GM18873 (cell line): Measurements from ENCODE around the gene NFE2L2.
"Not testable (repeated sequence)": the region's sequence is repeated elsewhere in the genome, so short reads cannot be mapped to it uniquely, and the experiment has no call there.

Source experiments
- ATAC-seq: cut with Tn5 transposase; IDR thresholded peaks from one replicate; pipeline ENCODE4 v1.9.1; 2021; ENCODE audit warnings: mild to moderate bottlenecking, moderate library complexity, moderate number of reproducible peaks; ENCODE audit not compliant: unreplicated experiment, low FRiP score

Gene NFE2L2

DNA sequence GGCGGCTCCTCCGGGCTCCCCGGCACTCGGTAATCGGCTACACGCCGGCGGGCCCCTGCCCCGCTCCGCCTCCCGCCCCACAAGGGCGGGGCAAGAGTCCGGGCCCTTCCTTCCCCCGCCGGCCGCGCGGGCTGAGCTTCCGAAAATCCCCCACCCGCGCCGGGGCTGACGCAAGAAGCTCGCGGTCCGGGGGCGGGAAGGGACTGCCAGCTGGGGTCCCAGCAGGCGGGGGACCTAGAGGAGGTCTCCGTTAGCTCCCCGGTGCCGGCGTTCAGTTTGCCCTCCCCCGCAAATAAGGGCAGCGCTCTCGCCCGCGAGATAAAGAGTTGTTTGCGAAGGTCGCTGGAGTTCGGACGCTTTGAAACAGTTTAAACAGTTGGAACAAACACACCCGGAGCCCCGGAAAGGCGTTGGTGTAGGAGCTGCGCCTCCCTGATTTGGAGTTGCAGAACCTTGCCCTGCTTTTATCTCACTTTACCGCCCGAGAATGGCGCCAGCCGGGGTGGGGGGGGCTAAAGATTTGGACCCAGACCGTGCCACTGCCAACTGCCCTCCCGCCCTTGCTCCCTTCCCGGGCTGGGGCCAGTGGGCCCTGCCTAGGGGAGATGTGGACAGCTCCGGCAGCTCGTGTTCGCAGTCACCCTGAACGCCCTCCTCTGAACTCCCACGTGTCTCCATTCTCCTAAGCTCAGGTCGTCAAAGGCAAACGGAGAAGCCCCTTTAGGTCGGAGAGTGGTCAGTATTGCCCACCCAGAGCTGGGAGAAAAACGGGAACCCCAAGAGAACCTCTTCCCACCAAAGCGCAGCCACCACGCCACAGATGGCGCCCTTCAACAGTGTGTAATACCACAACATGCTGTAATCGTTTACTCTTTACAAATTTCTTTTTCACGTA is at the start of gene NFE2L2:
Gene NFE2L2, minus strand, starts transcription at position 35 of the 895 bp plus-strand sequence. CDS start 151 bp downstream, outside the sequence.
- ATAC-seq, result peak; percentile 46

DNA sequence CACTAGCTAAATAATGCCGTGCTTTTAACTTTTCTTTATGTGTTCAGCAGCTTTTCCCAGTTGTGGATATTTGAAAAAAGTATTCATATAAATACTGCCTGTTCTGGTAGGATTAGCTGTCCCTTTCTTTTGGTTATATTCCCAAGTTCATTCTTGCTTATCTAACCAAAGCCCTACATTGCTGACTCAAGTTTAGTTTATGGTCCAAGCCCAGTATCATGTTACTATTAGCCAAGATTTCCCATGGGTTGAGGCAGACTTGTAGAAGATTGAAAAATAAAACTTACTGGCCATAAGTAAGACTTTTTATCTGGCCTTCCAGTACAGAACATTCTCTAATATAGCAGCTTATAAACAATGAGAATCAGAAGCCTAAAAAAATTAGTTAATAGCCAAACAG is 49.7 kb upstream of the NFE2L2 start:
- ATAC-seq, result no peak

GRCh38 chr2:177313162-177313781 is 48.7 kb upstream of the NFE2L2 start:
- ATAC-seq, result no peak

GRCh38 chr2:177312562-177312961 is 48.0 kb upstream of the NFE2L2 start:
- no peak for ATAC-seq

DNA sequence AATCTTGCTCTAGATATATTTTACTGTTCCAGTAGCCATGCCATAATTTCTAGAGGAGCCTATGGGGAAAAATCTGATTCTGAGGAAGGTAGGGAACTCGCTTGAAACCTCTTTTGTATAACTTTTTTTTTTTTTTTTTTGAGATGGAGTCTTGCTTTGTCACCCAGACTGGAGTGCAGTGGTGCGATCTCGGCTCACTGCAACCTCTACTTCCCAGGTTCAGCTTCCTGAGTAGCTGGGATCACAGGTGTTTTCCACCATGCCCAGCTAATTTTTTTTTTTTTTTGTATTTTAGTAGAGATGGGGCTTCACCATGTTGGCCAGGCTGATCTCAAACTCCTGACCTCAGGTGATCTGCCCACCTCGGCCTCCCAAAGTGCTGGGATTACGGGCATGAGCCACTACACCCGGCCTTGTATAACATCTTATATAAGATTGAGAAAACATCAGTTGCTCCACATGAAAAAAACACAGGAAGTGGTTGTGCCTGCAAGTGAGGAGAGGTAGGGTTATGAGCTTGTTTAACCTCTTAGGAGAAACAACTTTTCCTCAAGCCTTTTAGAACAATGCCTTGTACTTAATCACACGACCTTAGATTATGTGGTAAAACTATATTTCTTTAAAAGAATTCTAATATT is 45.3 kb upstream of the NFE2L2 start:
- not testable (repeated sequence) for ATAC-seq

GRCh38 chr2:177306550-177306949 is 42.0 kb upstream of the NFE2L2 start:
- no peak for ATAC-seq

- ATAC-seq, result no peak
Measured at GRCh38 chr2:177303939-177304338, 39.4 kb upstream of the NFE2L2 start.

GRCh38 chr2:177302552-177302951 is 38.0 kb upstream of the NFE2L2 start:
- ATAC-seq, result no peak

GRCh38 chr2:177298191-177298590 is 33.7 kb upstream of the NFE2L2 start:
- ATAC-seq, result no peak

DNA sequence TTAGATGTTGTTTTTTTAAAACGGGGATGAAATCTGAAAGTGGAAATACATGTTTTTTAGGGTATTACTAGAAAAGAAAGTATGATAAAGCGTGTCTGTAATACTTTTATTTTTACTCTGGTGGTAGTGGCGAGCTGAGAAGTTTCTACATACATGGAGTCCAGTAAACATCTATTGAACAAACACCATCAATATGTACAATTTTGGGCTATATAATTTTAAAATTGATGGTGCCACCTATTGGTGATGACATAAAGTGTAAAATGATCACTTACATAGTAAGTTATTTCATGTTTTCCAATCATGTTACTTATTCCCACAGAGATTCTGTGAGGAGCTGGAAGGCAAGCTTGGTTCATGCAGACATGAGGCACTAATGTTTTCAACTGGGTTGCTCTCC is 31.5 kb upstream of the NFE2L2 start:
- no peak for ATAC-seq

DNA sequence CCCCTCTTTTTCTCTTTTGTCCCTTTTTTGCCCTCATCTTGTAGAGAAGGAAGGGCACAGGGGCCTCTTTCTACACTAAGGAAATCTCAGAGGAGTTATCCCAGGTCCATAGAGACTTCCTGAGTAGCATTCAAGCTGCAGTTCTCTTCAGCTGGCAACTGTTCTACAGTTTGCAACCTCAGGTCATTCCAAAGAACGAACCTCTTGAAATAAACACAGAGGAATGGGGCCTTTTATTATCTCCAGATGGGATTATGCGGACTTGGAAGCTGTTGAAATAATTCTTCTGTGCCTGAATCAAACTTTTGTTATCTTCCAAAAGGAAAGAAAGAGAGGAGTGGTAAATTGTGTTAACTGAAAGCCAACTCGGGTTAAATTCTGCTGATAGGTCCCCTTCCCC is 31.0 kb upstream of the NFE2L2 start:
- no peak for ATAC-seq

- no peak for ATAC-seq
Measured at GRCh38 chr2:177291701-177292100, 27.2 kb upstream of the NFE2L2 start.

- ATAC-seq, result peak; percentile 80
Measured at GRCh38 chr2:177289824-177290628, 25.5 kb upstream of the NFE2L2 start.

GRCh38 chr2:177287814-177288213 is 23.3 kb upstream of the NFE2L2 start:
- ATAC-seq, result no peak

DNA sequence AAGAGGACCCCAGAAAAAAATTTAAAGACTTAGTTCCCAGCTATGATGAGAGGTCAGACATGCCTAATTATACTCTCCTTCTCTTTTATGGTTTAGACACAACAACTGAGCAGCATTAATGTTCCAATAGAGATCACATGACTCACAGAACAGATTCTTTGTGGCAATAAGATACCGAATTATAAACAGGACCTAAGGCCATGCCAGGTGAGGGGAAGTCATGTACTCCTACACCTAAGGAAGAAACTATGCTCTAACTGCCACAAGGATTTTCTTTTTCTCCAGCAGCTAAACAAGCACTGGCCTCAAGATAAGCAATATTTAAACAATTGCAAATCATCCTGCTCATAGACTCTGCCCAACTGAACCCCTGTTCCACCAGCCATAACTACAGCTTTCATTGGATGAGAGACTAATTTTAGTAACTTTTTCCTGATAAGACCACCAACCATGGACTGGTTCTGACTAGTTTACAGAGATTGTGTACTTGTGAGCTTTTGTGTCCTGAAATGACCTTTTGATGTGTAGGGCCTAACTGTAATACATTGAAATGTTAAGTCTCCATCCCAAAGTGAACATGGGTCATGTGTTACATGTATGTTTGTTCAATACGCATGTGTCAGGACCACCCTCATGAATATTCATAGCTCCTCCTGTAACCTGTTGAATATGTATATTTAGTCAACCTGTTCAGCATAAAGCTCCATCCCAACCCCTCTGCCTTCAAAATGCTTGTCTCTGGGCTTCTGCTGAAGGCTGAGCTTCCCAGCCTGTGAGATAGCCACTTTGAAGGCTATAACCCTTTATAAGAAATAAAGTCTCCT is 21.6 kb upstream of the NFE2L2 start:
- ATAC-seq, result no peak

DNA sequence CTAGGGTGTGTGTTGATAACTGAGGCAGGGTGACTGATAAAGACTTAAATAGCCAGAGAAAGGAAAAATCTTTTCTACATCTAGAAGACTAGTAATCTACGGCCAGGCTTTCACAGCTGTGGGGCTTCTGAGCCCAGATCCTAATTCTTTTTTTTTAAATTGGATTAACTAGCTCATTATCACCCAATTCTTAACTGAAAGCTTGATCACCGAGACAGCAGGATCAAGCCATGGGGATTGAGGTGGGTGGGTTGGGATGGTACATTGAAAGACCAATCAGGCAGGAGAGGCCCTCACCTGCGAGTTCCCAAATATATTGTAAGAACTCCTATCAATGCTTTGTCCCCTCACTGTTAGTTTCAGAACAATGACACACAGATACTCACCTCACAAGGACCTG is 20.0 kb upstream of the NFE2L2 start:
- no peak for ATAC-seq

DNA sequence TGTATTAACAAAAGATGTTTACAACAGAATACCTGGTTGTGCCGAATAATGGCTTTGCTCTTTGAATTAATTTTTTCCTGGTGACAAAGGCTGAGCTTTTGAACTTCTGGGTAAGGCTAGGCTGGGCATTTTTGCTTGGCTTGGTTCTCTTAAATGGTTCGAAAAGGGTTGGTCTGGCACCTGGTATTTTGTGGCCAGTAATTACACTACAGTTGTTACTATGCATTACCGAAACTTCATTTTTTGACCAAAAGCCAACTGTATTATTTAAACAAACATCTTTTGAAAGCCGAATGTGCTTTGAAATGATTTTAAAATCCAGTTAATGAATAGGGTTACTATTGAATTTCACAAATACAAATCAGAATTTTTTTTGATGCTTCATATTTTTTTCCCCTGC is 19.4 kb upstream of the NFE2L2 start:
- no peak for ATAC-seq

- no peak for ATAC-seq
Measured at GRCh38 chr2:177282787-177283572, 18.5 kb upstream of the NFE2L2 start.

GRCh38 chr2:177282181-177282641 is 17.7 kb upstream of the NFE2L2 start:
- no peak for ATAC-seq
